RWPE2 (cell line): ENCODE data around the gene NKD1.

Experiments
- ATAC-seq: fragments of 200-7000 bp; cut with Tn5 transposase; 3 replicates; pipeline ENCODE4 v1.9.1; 2021; ENCODE audit warnings: low read depth
- DNase-seq: peaks from one replicate; pipeline ENCODE4 v3.0.0-alpha.2; 2020; ENCODE audit warnings: low spot score
- H3K27ac ChIP-seq: fragments of 450-650 bp; 2 replicates; pipeline ENCODE4 v1.5.1; 2017; ENCODE audit warnings: mild to moderate bottlenecking; ENCODE audit not compliant: poor library complexity, severe bottlenecking
- H3K27me3 ChIP-seq: fragments of 250-450 bp; sonication (Bioruptor Pico); 2 replicates; pipeline ENCODE4 v1.5.1; 2021; ENCODE audit warnings: mild to moderate bottlenecking, moderate library complexity; ENCODE audit not compliant: insufficient read depth, poor library complexity, severe bottlenecking
- H3K36me3 ChIP-seq: fragments of 250-450 bp; sonication (Bioruptor Pico); 2 replicates; pipeline ENCODE4 v1.5.1; 2020; ENCODE audit warnings: low read depth, mild to moderate bottlenecking, moderate library complexity
- H3K4me1 ChIP-seq: fragments of 250-450 bp; sonication (Bioruptor Pico); 2 replicates; pipeline ENCODE4 v1.5.1; 2021; ENCODE audit warnings: mild to moderate bottlenecking, moderate library complexity; ENCODE audit not compliant: insufficient read depth, poor library complexity, severe bottlenecking
- H3K4me3 ChIP-seq: fragments of 250-450 bp; sonication (Bioruptor Pico); 2 replicates; pipeline ENCODE4 v1.5.1; 2021; ENCODE audit warnings: mild to moderate bottlenecking, moderate library complexity; ENCODE audit not compliant: severe bottlenecking
- H3K9me3 ChIP-seq: fragments of 250-450 bp; sonication (Bioruptor Pico); 2 replicates; pipeline ENCODE4 v1.5.1; 2021; ENCODE audit warnings: mild to moderate bottlenecking, moderate library complexity; ENCODE audit not compliant: severe bottlenecking
- CTCF ChIP-seq: fragments of 450-650 bp; IDR thresholded peaks from one replicate; pipeline ENCODE4 v1.5.1; 2017; ENCODE audit warnings: mild to moderate bottlenecking, moderate library complexity; ENCODE audit not compliant: poor library complexity, severe bottlenecking

Gene NKD1

DNA sequence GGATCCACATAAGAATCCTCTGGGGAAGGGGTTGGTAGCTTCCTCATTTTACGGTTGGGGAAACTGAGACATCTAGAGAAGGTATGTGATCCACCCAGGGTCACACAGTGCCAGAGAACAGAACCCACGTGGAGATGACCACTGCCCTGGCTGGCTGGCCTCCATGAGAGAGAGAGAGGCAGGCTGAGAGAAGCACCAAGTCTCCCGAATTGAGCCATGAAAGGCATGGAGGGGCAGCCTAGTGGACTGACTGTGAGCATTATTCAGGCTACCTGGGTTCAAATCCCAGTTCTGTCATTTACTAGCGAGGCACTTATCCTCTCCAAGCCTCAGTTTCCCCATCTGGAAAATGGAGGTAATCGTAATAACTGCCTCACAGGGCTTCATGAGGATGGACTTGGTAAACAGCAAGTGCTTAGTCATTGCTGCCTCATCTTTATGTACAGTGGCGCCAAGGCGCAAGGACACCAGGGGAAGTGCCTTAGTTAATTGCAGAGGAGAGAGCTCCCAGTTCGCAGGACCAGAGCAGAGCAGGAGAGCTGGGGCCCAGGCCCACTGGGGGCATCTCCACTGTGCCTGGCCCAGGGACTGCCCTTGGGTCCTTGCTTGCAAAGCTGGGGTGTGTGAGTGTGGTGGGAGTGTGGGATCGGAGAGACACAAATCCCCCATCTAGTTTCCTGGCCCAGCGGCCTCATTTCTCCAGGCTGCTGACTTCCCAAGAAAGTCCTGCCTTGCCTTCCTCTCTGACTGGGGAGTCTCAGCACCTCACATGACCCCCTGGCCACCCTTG, 71.7 kb downstream of the NKD1 start:
- Histone ChIP-seq H3K36me3 (no peaks in the 10 kb centered on the region), H3K27ac (no peak overlapping the region), H3K4me3 (no peak overlapping the region), H3K4me1 (no peaks in the 10 kb centered on the region), H3K9me3 (no peaks in the 10 kb centered on the region), H3K27me3 (no peaks in the 10 kb centered on the region)
- no peak for TF ChIP-seq CTCF
- no peak for ATAC-seq
- no peak for DNase-seq

- Histone ChIP-seq H3K9me3 (no peaks in the 10 kb centered on the region), H3K27me3 (no peaks in the 10 kb centered on the region), H3K27ac (no peak overlapping the region), H3K36me3 (no peaks in the 10 kb centered on the region), H3K4me3 (no peak overlapping the region), H3K4me1 (no peaks in the 10 kb centered on the region)
- no peak for ATAC-seq
- no peak for TF ChIP-seq CTCF
- no peak for DNase-seq
Observed at GRCh38 chr16:50620646-50621451, 72.7 kb downstream of the NKD1 start.

DNA sequence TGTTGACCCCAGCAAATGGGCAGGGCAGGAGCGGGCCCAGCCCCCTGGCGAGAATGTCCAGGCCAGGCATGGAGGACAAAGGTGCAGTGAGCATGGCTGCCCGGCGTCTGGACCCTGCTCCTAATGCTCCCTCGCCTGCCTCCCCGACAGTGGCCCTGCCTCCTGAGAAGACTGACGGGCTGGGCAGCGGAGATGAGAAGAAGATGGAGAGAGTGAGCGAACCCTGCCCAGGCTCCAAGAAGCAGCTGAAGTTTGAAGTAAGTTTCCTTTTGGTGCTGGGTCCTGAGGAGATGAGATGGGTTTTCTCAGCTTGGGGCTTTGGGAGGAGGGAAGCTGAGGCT, 73.2 kb downstream of the NKD1 start:
- no peak for DNase-seq
- Histone ChIP-seq H3K36me3 (no peaks in the 10 kb centered on the region), H3K27me3 (no peaks in the 10 kb centered on the region), H3K4me1 (no peaks in the 10 kb centered on the region), H3K9me3 (no peaks in the 10 kb centered on the region), H3K4me3 (no peak overlapping the region), H3K27ac (no peak overlapping the region)
- no peak for TF ChIP-seq CTCF
- no peak for ATAC-seq

DNA sequence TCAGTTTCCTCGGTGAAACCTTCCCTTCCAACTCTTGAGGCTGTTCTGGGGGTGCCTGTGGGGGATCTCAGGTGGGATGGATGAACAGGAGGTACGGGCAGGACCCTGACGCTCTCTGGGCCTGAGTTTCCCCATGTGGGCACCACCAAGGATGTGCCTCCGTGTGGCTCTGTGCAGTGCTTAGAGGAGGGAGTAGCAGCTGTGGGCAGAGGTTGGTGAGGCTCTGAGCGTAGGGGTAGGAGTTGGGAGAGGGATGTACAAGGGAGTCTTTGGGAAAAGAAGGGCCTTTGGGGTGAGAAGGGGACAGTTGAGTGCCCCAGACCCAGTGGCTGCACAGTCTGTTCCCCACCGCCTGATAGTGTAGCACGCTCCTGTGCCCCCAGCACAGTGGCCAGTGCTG, 73.8 kb downstream of the NKD1 start:
- Histone ChIP-seq H3K9me3 (no peaks in the 10 kb centered on the region), H3K36me3 (no peaks in the 10 kb centered on the region), H3K27ac (no peak overlapping the region), H3K27me3 (no peaks in the 10 kb centered on the region), H3K4me3 (no peak overlapping the region), H3K4me1 (no peaks in the 10 kb centered on the region)
- DNase-seq (no peak), ATAC-seq (no peak; the same call in 2 of the 3 replicates)
- TF ChIP-seq CTCF = no peak
